SW 1271 (cell line): ENCODE measurements around the gene ALDH1L1.

Experiments used
- DNase-seq, 2 experiments: peaks; one replicate each; lab custom pipeline; 2025; lab: John Stamatoyannopoulos, UW

Gene ALDH1L1

DNA sequence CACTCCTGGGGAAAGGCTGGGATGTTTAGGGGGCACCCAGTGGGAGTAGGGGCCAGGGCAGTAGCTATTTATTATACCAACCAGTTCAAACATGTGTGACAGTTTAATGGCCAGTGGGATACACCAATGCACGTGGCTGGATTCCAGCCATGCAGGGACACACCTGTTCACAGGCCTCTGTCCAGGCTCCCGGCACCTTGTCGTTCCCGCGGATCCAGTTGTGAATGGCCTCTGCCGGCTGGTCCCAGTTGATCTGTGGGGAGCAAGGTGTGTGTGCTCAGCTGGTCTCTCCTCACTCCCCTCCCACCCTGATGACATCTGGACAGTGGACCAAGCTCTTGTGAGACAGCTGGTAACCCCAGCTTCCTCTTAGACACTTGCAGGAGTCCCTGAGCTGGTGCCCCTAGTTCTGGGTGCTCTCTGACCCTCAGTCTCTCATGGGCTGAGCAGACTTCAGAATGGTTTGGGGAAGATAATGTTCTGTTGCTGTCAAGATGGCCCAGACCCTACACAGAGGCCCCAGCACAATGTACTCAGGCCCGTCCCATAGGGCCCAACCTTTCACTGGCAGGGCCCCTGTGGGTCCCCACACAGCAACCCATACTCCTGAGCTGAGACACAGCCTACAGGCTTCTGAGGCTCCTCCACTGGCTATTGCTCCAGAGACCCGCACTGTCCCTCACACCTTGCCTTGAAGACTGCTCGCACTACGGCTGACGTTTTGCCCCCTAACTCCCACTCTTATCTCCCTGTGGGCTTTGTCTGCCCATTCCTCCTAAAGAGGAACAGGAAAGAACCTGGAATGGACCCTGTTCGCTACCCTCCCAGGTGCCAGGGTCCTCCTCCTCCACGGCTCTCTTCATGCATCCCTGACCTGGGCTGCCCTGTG lies 25.8 kb downstream of the ALDH1L1 start:
- no peak for DNase-seq

- no peak for DNase-seq
Measured at GRCh38 chr3:126153695-126154360, 26.6 kb downstream of the ALDH1L1 start.

GRCh38 chr3:126152901-126153694 lies 27.3 kb downstream of the ALDH1L1 start:
- no peak for DNase-seq

GRCh38 chr3:126152458-126152857 lies 27.9 kb downstream of the ALDH1L1 start:
- DNase-seq = no peak

DNA sequence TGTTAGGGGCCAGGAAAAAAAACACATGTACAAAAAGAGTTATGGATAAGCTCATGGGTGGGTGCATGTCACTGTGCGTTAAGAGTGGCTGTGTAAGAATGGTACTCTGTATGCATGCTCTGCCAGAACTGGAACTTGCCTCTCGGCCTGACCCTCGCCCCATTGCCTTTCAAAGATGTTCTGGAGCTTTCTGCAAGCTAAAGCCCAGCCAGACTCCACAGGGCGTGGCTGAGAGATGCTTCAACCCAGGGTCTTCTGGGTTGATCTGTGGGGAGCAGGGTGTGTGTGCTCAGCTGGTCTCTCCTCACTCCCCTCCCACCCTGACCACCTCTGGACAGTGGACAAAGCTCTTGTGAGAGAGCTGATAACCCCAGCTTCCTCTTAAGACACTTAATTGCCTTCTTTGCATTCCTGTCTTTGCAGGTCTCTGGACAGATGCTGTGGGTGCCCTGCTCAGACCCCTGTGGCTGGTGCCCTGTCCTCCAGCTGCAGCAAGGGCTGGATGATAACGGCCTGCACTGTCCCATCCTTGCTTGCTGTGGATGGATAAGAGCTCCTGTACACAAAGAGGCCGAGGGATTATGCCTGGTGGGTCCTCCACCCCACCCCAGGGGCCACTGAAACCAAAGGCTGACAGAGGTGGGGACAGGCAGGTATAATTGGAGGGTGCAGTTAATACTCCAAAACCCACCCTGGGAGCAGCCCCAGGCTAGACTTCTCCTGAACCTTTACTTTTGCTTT lies 28.7 kb downstream of the ALDH1L1 start:
- no peak for DNase-seq

DNA sequence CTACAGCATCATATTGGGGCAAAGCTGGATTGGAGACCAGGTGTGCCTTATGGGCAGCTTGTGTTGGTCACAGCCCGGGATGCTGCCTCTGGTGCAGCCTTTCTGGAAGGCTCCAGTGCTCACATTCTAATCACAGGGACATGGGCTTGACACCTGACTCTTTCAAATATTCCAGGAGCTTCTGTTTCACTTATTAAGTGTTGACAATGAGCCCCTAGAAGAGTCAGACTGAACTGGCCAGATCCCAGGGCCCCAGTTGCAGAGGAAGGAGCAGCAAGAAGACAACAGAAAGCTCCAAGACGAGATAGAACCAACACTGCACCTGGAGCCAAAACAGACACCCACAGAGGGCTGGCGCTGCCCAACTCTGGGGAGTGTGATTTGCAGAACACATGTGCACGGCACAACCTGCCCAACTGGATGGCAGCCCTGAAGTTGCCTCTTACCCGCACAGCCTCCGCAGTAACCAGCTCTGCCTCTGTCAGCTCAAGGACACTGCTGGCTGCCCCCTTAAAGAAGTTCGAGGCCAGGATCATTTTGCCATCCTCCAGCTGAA lies 30.3 kb downstream of the ALDH1L1 start:
- DNase-seq = no peak

GRCh38 chr3:126149256-126149902 lies 31.0 kb downstream of the ALDH1L1 start:
- no peak for DNase-seq

GRCh38 chr3:126147932-126148683 lies 32.3 kb downstream of the ALDH1L1 start:
- no peak for DNase-seq

- DNase-seq = no peak
Measured at GRCh38 chr3:126147147-126147931, 33.0 kb downstream of the ALDH1L1 start.

GRCh38 chr3:126146525-126147146 lies 33.8 kb downstream of the ALDH1L1 start:
- DNase-seq = no peak

GRCh38 chr3:126146034-126146433 lies 34.4 kb downstream of the ALDH1L1 start:
- DNase-seq = no peak

DNA sequence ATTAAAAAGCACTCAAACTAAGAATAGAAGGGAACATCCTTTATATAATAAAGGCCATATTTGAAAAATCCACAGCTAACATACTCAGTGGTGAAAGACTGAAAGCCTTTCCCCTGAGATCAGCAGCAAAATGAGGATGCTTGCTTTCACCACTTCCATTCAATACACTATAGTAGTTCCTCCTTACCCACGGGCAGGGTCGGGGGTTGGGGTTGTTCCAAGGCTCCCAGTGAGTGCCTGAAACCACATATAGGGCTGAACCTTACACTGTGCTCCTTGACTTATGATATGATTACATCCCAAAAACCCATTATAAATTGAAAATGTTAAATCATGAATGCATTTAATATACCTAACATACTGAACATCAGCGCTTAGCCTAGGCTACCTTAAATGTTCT lies 37.7 kb downstream of the ALDH1L1 start:
- no peak for DNase-seq

GRCh38 chr3:126137490-126138130 lies 42.8 kb downstream of the ALDH1L1 start:
- no peak for DNase-seq

DNA sequence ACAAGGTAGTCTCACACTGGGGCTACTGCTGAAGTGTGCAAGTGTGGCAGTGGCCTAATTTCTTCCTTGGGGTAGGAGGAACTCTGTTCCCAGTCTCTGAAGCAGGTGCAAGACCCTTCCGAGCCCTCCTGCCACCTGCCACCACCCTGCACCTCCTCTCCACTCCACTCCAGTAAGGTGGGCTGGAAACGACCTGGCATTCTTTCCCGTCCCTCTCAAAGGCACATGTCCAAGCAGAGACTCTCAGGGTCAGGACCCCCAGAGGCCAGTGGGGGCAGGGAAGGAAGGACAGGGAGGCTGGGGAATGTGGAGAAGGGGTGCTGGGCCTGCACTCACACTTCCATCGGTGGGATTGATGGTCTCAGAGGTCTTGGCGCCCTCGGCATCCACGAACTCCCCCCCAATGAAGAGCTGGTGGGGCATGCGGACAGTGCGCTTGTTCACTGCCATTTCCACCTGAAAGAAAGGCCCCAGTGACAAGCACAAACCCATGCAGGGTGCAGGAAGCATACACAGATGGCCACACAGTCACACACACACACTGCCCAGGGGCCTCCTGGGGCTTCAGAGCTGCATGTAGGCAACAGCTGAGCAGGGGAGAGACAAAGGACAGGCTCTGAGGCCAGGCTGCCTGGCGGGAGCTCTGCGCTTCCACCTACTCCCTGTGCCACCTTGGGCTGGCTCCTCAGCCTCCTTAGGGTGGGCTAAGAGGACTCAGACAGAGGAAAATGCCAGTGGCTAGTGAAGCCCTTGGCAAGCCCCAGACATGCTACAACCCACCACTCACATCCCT lies 43.8 kb downstream of the ALDH1L1 start:
- no peak for DNase-seq

DNA sequence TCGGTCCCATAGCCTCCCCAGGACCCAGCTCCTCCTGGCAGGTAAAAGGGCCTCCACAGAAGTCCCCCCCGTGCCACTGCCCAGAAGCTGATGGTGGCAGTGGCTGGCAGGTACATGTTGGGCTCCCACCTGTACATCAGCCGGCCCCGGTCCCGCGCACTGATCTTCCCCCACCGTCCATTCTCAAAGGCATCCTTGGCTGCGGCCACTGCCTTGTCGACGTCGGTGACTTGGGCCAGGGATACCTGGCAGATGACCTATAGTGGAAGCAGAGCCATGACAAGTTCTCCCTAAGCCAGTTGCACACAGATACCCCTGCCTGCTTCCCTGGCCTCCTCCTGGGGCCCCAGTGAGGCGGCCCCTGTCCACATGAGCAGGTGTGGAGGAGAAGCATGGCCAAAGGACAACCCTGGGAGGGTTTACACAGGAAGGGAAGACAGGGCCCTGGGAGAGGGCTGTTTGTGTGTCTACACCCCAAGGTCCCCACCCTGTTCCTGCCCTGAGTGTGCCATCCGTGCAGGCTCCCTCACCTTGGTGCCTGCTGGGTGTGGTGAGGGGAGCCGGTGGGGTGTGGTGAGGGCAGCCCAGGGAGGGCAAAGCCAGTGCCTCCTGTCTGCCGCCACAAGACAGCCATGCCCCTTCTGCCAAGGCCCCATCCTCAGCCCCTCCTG lies 44.8 kb downstream of the ALDH1L1 start:
- no peak for DNase-seq

DNA sequence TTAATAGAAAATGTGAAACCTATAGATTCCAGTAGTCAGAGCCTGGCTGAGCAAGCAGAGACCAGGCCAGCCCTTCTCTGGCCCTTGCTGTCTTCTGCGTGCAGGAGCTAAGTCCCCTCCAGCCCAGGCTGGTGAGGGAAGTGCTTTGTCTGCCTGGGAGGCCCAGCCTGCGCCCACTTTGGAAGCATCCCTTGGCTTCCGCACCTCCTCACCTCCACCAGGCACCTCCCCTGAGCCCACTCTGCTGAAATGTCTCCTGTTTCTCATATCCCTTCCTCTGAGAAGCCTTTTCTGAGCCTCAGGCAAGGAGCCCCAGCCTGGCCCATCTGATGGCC lies 45.3 kb downstream of the ALDH1L1 start:
- no peak for DNase-seq
